Spinal cord (tissue), 10 donors: ENCODE measurements around the gene WNT5A. TPM values are rescaled to one million over a fixed set of nuclear protein-coding genes. Genes with fewer than 3 reads are reported as not detected.

Experiments used
- DNase-seq, 6 donors: peaks; one replicate each; pipeline versions ENCODE4 v3.0.0 to v3.0.0-alpha.2; 2013 to 2015; ENCODE audit warnings: low spot score in 6 of 6, low read depth in 4 of 6
- H3K27ac ChIP-seq: one replicate; pipeline ENCODE4 v1.5.1; 2013; ENCODE audit warnings: low read depth, low read length, control low read depth
- H3K27me3 ChIP-seq: one replicate; pipeline ENCODE4 v1.6.1; 2013; ENCODE audit warnings: low read length; ENCODE audit not compliant: control insufficient read depth, insufficient read depth
- H3K36me3 ChIP-seq: one replicate; pipeline ENCODE4 v1.6.1; 2013; ENCODE audit warnings: low read length; ENCODE audit not compliant: control insufficient read depth, insufficient read depth
- H3K4me1 ChIP-seq: one replicate; pipeline ENCODE4 v1.6.1; 2013; ENCODE audit warnings: low read length; ENCODE audit not compliant: control insufficient read depth, insufficient read depth
- H3K4me3 ChIP-seq: one replicate; pipeline ENCODE4 v1.5.1; 2013; ENCODE audit warnings: low read depth, low read length, control low read depth
- H3K9me3 ChIP-seq: one replicate; pipeline ENCODE4 v1.6.1; 2013; ENCODE audit warnings: low read length; ENCODE audit not compliant: control insufficient read depth, insufficient read depth
- WGBS: methylation state at CpG from one replicate; pipeline ENCODE4 v1.1.5; 2013; ENCODE audit warnings: missing lambda C conversion rate; ENCODE audit not compliant: insufficient coverage; 5-methylcytosine and 5-hydroxymethylcytosine counted together
- polyA plus RNA-seq, 2 donors: library from polyadenylated mRNA; unstranded; fragments of 120-200 nt; gene quantifications; one replicate each; pipeline ENCODE4 v1.2.1, GENCODE V29; 2013; ENCODE audit not compliant: insufficient read length in 2 of 2
- total RNA-seq, 2 donors: library from RNA; depleted of rRNA in 1 of 2; stranded (reverse); fragments of 120-200 nt in 1 of 2; fragments of >200 nt in 1 of 2; gene quantifications; one replicate each; pipeline versions ENCODE4 v1.2.3 to v1.2.4, GENCODE V29; 2013 to 2014
- donor health status: healthy.

WNT5A gene
- total and polyA plus RNA-seq, 4 donors: 12.9 to 25.0 (median 18.1) TPM

DNA sequence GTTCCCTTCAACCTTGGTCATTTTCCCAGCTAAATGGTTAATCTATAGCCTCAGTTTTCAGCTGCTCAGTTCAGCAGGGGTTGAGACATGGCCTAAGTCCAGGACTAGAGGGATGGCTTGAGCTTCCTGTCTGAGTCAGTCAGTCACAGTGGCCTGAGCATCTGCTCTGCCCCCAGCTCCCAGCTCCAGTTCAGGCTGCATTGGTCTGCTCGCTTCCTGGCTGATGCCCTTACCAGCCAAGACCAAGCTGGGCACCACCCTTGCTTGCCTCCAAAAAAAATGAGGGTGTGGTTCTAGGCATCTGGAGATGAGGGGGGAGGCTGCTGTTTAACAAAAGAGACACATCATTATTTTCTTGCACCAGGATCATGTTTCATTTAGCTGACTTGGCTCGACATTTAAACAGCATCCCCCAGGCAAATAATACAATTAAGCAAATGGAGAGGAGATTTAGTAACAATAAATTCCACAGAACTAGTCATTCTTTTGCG, 70.7 kb downstream of the WNT5A start:
- Histone ChIP-seq H3K4me3 (no peak overlapping the region), H3K36me3 (no peaks in the 10 kb centered on the region), H3K4me1 (peaks cover 2% of the 10 kb centered on the region), H3K27me3 (no peaks in the 10 kb centered on the region), H3K9me3 (no peaks in the 10 kb centered on the region), H3K27ac (no peak overlapping the region)
- 60% methylated on average over 1 of the region's 3 CpGs for WGBS
- peak in 1 of 6 donors; percentile 58 for DNase-seq
